IMR-90 (cell line): ENCODE measurements around the gene HMGN1. TPM values are rescaled to one million over a fixed set of nuclear protein-coding genes. Genes with fewer than 3 reads are reported as not detected.
A peak's percentile ranks its signal among the peaks of the same experiment; 100 is the strongest.

Source experiments
- ATAC-seq: fragments of 200-7000 bp; cut with Tn5 transposase; 2 replicates; pipeline ENCODE4 v1.9.1; 2020; ENCODE audit warnings: low read depth, mild to moderate bottlenecking, moderate library complexity
- BruUV-seq: library from RNA; stranded (reverse); fragments of 400-500 nt; replicated peaks from 2 replicates; lab custom pipeline; 2021; lab: Mats Ljungman, UMichigan
- CTCF ChIA-PET: fragments of 300-600 bp; formaldehyde crosslinking; extraction: SDS; loops from one replicate; lab custom pipeline; 2021; ENCODE audit warnings: antibody characterized with exemption; lab: Yijun Ruan, JAX
- POLR2A ChIA-PET: fragments of 300-600 bp; sonication (Branson Sonifier 250); formaldehyde crosslinking; loops from one replicate; lab custom pipeline; 2022; ENCODE audit warnings: antibody characterized with exemption; ENCODE audit not compliant: unreplicated experiment; lab: Charles Lee
- DNase-seq: peaks from one replicate; pipeline ENCODE4 v3.0.0; 2013
- H2AFZ ChIP-seq: replicated peaks from 2 replicates; pipeline ENCODE3; 2013; ENCODE audit warnings: low read length, mild to moderate bottlenecking; ENCODE audit not compliant: poor library complexity
- H2AK5ac ChIP-seq: 2 replicates; pipeline ENCODE4 v1.6.1; 2013; ENCODE audit warnings: low read depth, low read length, inconsistent platforms
- H2AK9ac ChIP-seq: replicated peaks from 2 replicates; pipeline ENCODE3; 2013; ENCODE audit warnings: mild to moderate bottlenecking, low read depth, low read length, moderate library complexity; ENCODE audit not compliant: poor library complexity
- H2BK120ac ChIP-seq: 2 replicates; pipeline ENCODE4 v1.6.1; 2013; ENCODE audit warnings: low read depth, low read length, inconsistent platforms
- H2BK15ac ChIP-seq: 3 replicates; pipeline ENCODE4 v1.6.1; 2013; ENCODE audit warnings: low read depth, low read length, inconsistent platforms
- H2BK20ac ChIP-seq: 2 replicates; pipeline ENCODE4 v1.6.1; 2013; ENCODE audit warnings: low read depth, mild to moderate bottlenecking, inconsistent platforms, low read length, moderate library complexity
- H2BK5ac ChIP-seq: 2 replicates; pipeline ENCODE4 v1.6.1; 2013; ENCODE audit warnings: mild to moderate bottlenecking, low read depth, low read length, inconsistent platforms; ENCODE audit not compliant: poor library complexity, severe bottlenecking
- H3K14ac ChIP-seq: replicated peaks from 2 replicates; pipeline ENCODE4 v1.6.1; 2013; ENCODE audit warnings: low read depth, low read length, inconsistent platforms
- H3K18ac ChIP-seq: 2 replicates; pipeline ENCODE4 v1.6.1; 2013; ENCODE audit warnings: low read depth, low read length, control low read depth
- H3K23ac ChIP-seq: 2 replicates; pipeline ENCODE4 v1.6.1; 2013; ENCODE audit warnings: low read depth, low read length, inconsistent platforms
- H3K27ac ChIP-seq: 2 replicates; pipeline ENCODE4 v1.5.1; 2013; ENCODE audit warnings: mild to moderate bottlenecking, control low read depth, low read length; ENCODE audit not compliant: insufficient read depth
- H3K27me3 ChIP-seq: 2 replicates; pipeline ENCODE4 v1.6.1; 2013; ENCODE audit warnings: low read length; ENCODE audit not compliant: control insufficient read depth, insufficient read depth
- H3K36me3 ChIP-seq: 2 replicates; pipeline ENCODE4 v1.6.1; 2013; ENCODE audit warnings: low read length, mixed read lengths; ENCODE audit not compliant: control insufficient read depth, insufficient read depth
- H3K4ac ChIP-seq: 2 replicates; pipeline ENCODE4 v1.6.1; 2013; ENCODE audit warnings: low read depth, low read length, inconsistent platforms
- H3K4me1 ChIP-seq: 2 replicates; pipeline ENCODE4 v1.6.1; 2013; ENCODE audit warnings: low read length, mixed read lengths; ENCODE audit not compliant: control insufficient read depth, insufficient read depth
- H3K4me2 ChIP-seq: 2 replicates; pipeline ENCODE4 v1.6.1; 2013; ENCODE audit warnings: low read depth, mild to moderate bottlenecking, control low read depth, low read length, moderate library complexity
- H3K4me3 ChIP-seq: 2 replicates; pipeline ENCODE4 v1.5.1; 2013; ENCODE audit warnings: low read depth, mild to moderate bottlenecking, control low read depth, low read length, moderate library complexity; ENCODE audit not compliant: insufficient read depth
- H3K56ac ChIP-seq: 2 replicates; pipeline ENCODE4 v1.6.1; 2013; ENCODE audit warnings: low read length, inconsistent platforms; ENCODE audit not compliant: insufficient read depth; ENCODE audit errors: extremely low read depth
- H3K79me1 ChIP-seq, 2 experiments: 2 replicates each; pipeline ENCODE4 v1.6.1; 2013; ENCODE audit warnings: low read length in 2 of 2, inconsistent platforms in 1 of 2, low read depth in 1 of 2
- H3K9ac ChIP-seq: 2 replicates; pipeline ENCODE4 v1.6.1; 2013; ENCODE audit warnings: low read depth, low read length, control low read depth
- H3K9me1 ChIP-seq: 2 replicates; pipeline ENCODE4 v1.6.1; 2013; ENCODE audit warnings: low read length, inconsistent platforms; ENCODE audit not compliant: insufficient read depth
- H3K9me3 ChIP-seq: 2 replicates; pipeline ENCODE4 v1.6.1; 2013; ENCODE audit warnings: low read length; ENCODE audit not compliant: control insufficient read depth, insufficient read depth
- H4K20me1 ChIP-seq: 2 replicates; pipeline ENCODE4 v1.6.1; 2013; ENCODE audit warnings: low read length, inconsistent platforms; ENCODE audit not compliant: insufficient read depth
- H4K5ac ChIP-seq: 2 replicates; pipeline ENCODE4 v1.6.1; 2013; ENCODE audit warnings: mild to moderate bottlenecking, low read depth, low read length, control low read depth
- H4K8ac ChIP-seq, 2 experiments: 2 replicates each; pipeline ENCODE4 v1.6.1; 2013; ENCODE audit warnings: low read depth in 2 of 2, low read length in 2 of 2, control low read depth in 1 of 2, inconsistent platforms in 1 of 2
- H4K91ac ChIP-seq: 2 replicates; pipeline ENCODE4 v1.6.1; 2013; ENCODE audit warnings: low read depth, low read length, inconsistent platforms; ENCODE audit not compliant: insufficient read depth
- MAFK ChIP-seq: IDR thresholded peaks from 2 replicates; pipeline ENCODE4 v1.6.1; 2012; ENCODE audit warnings: low read depth, low read length, improper control_type of control experiment
- RAD21 ChIP-seq: IDR thresholded peaks from 2 replicates; pipeline ENCODE4 v1.6.1; 2012; ENCODE audit warnings: low read length, improper control_type of control experiment
- WGBS, 2 experiments: methylation state at CpG; one replicate each; pipeline versions ENCODE4 v1.1.5 to v1.1.7; 2013; ENCODE audit warnings: missing lambda C conversion rate in 2 of 2; ENCODE audit not compliant: insufficient read length in 1 of 2; ENCODE audit errors: extremely low coverage in 2 of 2; 5-methylcytosine and 5-hydroxymethylcytosine counted together
- dilution Hi-C: fragments of 300-500 bp; cut with HindIII; formaldehyde crosslinking; loops from one replicate; pipeline ENCODE4 v1.14.3; 2018; ENCODE audit warnings: low sequenced_read_pairs; ENCODE audit not compliant: unreplicated experiment
- in situ Hi-C: fragments of 300-500 bp; cut with MboI; formaldehyde crosslinking; loops from 3 replicates; pipeline ENCODE4 v1.14.3; 2019; ENCODE audit warnings: low sequenced_read_pairs, inconsistent platforms, mixed read lengths
- intact Hi-C: fragments of 100-400 bp; cut with micrococcal nuclease; formaldehyde crosslinking; loops from 2 replicates; pipeline ENCODE4 v1.10.0; 2022
- polyA plus RNA-seq, 3 experiments: library from polyadenylated mRNA; depleted of rRNA; stranded (reverse); fragments of >200 nt; gene quantifications; 2 replicates each; pipeline ENCODE4 v1.2.3, GENCODE V29; 2012; ENCODE audit warnings: low replicate concordance in 1 of 3
- total RNA-seq: library from RNA; depleted of rRNA; stranded (reverse); fragments of >200 nt; gene quantifications from 2 replicates; pipeline ENCODE4 v1.2.3, GENCODE V29; 2012

Gene HMGN1
- total and polyA plus RNA-seq, 2 of the 4 experiments (the other 2 are of a cell fraction): 55.2 to 155 TPM

DNA sequence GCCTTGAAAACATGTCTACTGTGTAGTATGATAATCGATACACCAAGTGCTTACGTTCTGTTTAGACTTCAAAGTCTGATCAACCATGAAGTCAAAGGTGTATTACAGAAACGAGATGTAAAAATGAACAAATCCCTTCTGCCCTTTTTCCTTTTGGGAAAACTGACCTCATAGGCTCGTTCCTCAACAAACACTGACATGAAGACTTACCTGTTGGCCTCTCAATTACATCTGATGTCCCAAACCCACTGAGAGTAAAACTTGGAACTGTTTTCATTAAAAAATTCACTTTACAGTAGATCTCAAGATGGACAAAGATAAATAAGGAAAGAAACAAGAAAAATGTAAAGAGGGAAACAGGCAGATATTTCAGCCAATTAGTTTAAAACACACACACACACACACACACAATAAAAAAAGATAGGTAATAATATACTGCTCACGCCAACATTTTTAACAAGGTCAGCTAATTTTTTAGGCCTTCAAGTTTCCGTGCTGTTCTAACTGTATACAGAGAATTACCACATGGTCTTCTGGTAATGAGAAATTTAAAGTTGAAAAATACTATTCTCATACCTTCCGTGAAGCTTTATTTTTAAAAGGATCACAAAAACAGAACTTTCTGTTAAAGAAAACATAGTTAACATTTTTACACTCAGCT is 2.1 kb downstream of the HMGN1 start:
- H4K8ac ChIP-seq: no peak overlapping the region
- H2AK5ac ChIP-seq: no peak overlapping the region
- BruUV-seq: TSS peak; percentile 24
- H2AFZ ChIP-seq: no peak overlapping the region
- no CpG with 5 or more reads among the region's 7 CpGs for WGBS, 2 experiments
- H3K23ac ChIP-seq: peak overlapping the region; percentile 86
- peaks cover 38% of the 10 kb centered on the region; the same call in 1 of the 2 replicates for H4K20me1 ChIP-seq
- peak overlapping the region; percentile 29; the same call in 1 of the 2 replicates for H3K56ac ChIP-seq
- peak overlapping the region; percentile 60; the same call in 1 of the 2 replicates for H3K9ac ChIP-seq
- H3K18ac ChIP-seq: no peak overlapping the region
- peak overlapping the region; percentile 30 for H3K4me3 ChIP-seq
- dilution Hi-C loops: no loop called here
- H4K5ac ChIP-seq: no peak overlapping the region
- in situ Hi-C loops: no loop called here
- TF ChIP-seq RAD21 (no peak), MAFK (peak; percentile 74)
- H3K9me1 ChIP-seq: peaks cover 4% of the 10 kb centered on the region; the same call in 1 of the 2 replicates
- no peak for ATAC-seq
- ChIA-PET POLR2A (interaction anchor here (0.5 to 1.0 kb wide), 2 partner anchors 9 to 45 kb away, joined by 3 read pairs; no protein-coding TSS in a partner anchor), CTCF (interaction anchor here (1.0 to 1.2 kb wide), 2 partner anchors 14 to 41 kb away, joined by 3 to 4 read pairs; no protein-coding TSS in a partner anchor)
- peaks cover 21% of the 10 kb centered on the region for H3K36me3 ChIP-seq
- no peaks in the 10 kb centered on the region for H3K9me3 ChIP-seq
- no peak overlapping the region for H4K91ac ChIP-seq
- peaks cover 21 to 41% of the 10 kb centered on the region in 2 experiments for H3K79me1 ChIP-seq
- H3K4me2 ChIP-seq: peak overlapping the region; percentile 94
- DNase-seq: no peak
- peak overlapping the region; percentile 69; the same call in 1 of the 2 replicates for H3K14ac ChIP-seq
- no peak overlapping the region for H2BK20ac ChIP-seq
- H2AK9ac ChIP-seq: no peak overlapping the region
- peak overlapping the region; percentile 37 for H2BK5ac ChIP-seq
- peaks cover 5% of the 10 kb centered on the region for H3K4me1 ChIP-seq
- no peak overlapping the region for H2BK15ac ChIP-seq
- H3K4ac ChIP-seq: no peak overlapping the region
- intact Hi-C loops: loop anchor here (1.0 kb wide), 1 partner anchor 32 kb away; no protein-coding TSS in a partner anchor
- no peak overlapping the region for H2BK120ac ChIP-seq
- H3K27me3 ChIP-seq: no peaks in the 10 kb centered on the region
- no peak overlapping the region for H3K27ac ChIP-seq
